IPS-11a (cell line): ENCODE data around the gene CCDC92B.

Source experiments
- H3K4me3 ChIP-seq: one replicate; pipeline ENCODE4 v1.5.1; 2013; ENCODE audit warnings: low read depth, low read length, control low read depth

The CCDC92B gene

DNA sequence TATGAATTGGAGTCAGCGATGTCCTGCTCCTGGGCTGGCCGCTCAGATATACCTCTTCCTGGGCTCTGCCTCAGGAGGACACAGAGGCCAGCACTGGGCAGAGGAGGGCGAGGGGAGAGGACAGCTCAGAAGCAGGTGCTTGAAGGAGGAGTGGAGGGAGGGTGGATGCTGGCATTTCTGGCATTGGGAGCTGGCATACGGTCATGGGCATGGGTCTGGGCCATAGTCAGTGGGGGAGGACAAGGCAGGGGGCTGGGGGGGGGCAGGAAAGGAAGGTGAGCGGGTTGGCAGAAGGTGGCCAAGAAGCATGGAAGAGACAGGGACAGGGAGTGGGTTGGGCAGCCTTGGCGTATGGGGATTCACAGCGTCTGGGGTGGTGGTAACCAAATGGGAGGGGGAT, 30.1 kb upstream of the CCDC92B start:
- no peak overlapping the region for H3K4me3 ChIP-seq

DNA sequence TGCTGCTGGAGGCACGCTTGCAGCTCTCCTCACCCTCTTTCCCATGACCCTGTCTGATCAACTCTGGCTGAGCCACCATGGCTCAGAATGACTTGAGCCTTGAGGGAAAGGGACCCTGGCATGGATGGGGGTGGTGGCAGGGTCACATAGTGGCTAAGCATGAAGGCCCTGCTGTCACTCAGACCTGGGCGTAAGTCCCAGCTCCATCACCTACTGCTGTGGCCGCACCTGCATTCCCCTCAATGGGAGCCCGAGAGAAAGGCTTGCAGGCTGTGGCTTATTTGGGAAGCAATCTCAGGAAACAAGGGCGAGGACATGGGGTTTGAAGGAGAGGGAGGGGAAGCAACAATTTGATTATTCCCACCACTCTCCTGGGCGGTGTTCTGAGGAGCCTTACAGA, 29.0 kb upstream of the CCDC92B start:
- no peak overlapping the region for H3K4me3 ChIP-seq

DNA sequence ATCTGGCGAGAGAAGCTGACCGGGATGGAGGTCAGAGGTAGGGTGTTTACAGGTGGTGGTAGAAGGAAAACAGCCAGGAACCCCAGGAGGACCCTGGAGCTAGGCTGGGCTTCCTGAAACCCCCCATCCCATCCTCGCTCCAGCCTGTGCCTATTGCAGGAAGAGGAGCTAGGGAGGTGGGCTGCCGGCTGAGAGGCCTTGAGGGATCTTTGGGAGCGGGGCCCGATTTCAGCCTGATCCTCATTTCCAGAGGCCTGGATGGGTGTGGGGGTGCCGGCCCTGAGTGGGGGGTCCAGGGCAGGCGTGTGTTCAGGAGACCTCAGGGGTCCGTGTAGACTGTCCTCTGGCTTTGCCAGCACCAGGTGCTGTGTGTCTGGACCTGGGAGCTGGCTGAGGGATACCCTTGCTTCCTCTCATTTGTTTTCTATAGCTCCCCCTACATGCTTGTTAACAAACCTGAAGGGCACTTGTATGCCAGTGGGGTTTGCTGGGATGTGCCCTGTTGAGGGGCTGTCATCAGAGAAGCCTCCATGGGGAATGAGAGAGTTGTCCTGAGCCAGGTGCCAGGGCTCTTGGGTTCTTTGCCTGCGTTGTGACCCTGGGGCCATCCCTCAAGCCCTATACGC, 27.9 kb upstream of the CCDC92B start:
- H3K4me3 ChIP-seq: peak overlapping the region; percentile 81

DNA sequence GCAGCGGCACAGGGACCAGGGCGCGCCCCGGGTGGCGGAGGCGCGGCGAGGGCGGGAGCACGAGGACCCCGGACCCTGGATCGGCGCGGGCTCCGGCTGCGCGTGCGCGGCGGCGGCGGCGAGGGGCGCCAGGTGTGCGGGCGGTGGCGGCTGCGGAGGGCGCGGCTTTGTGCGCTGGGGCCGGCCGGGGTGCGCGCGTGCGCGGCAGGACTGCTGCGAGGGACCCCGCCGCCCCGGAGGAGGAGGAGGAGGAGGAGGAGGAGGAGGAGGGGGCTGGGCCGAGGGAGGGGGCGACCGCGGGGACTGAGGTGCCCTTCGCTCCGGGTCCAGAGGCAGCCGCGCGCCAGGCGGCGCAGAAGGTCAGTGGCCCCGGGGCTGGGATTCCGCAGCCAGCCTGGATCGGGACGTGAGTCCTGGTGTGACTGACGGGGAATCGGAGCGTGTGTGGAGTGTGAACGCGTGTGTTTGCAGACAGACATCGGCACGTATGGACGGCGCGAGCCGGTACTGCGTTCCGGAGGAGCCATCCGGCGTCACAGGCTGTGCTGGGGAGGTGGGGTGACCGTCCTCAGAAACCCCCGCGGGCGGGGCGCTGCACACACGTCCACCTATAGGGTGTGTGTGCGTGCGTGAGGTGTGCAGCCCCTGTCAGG, 27.3 kb upstream of the CCDC92B start:
- peak overlapping the region; percentile 81 for H3K4me3 ChIP-seq

DNA sequence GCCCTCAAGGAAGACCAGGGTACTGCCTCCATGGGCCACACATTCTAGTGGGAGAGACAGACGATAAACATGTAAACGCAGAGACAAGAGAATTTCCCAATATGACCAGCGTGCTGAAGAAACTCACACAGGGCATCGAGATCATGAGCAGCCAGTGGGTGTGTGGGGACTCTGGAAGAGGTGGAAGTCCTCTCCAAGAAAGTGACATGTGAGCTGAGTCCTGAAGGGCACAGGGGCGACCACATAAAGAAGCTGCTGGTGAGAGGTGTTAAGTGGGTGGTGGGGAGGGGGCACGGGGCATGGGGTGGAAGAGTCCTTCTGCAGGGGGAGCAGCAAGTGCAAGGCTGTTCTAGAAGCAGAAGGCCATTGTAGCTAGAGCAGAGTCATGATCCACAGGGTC, 25.8 kb upstream of the CCDC92B start:
- no peak overlapping the region for H3K4me3 ChIP-seq

DNA sequence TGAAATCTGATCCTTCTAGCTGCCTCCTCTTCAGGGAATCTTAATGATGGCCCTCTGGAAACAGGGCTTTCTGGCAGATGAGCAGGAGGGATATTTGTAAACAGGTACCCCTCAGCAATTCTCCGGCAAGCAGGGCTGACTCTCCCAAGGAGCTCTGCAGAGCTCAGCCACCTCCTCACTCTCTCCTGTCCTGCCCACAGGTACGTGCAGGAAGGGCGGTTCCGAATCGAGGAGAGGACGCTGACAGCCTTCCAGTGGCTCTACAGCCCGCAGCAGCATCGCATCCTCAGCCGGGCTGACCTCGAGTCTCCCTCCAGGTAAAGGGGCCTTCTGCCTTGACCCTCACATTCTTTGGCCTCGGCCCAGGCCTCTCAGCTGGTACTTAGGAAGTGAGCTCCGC, 20.7 kb upstream of the CCDC92B start:
- no peak overlapping the region for H3K4me3 ChIP-seq

DNA sequence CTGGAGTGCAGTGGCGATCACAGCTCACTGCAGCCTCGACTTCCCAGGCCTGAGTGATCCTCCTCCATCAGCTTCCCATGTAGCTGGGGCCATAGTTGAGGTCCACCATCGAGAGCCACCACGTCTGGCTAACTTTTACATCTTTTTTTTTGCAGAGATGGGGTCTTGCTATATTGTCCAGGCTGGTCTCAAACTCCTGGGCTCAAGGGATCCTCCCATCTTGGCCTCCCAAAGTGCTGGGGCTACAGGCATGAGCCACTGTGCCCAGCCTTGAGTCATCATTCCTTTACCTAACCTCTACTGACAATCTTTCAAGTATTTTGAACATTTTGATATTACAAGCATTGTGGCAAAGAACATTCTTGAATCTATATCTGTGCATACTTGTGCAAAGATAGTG, 9.4 kb upstream of the CCDC92B start:
- H3K4me3 ChIP-seq: no peak overlapping the region

DNA sequence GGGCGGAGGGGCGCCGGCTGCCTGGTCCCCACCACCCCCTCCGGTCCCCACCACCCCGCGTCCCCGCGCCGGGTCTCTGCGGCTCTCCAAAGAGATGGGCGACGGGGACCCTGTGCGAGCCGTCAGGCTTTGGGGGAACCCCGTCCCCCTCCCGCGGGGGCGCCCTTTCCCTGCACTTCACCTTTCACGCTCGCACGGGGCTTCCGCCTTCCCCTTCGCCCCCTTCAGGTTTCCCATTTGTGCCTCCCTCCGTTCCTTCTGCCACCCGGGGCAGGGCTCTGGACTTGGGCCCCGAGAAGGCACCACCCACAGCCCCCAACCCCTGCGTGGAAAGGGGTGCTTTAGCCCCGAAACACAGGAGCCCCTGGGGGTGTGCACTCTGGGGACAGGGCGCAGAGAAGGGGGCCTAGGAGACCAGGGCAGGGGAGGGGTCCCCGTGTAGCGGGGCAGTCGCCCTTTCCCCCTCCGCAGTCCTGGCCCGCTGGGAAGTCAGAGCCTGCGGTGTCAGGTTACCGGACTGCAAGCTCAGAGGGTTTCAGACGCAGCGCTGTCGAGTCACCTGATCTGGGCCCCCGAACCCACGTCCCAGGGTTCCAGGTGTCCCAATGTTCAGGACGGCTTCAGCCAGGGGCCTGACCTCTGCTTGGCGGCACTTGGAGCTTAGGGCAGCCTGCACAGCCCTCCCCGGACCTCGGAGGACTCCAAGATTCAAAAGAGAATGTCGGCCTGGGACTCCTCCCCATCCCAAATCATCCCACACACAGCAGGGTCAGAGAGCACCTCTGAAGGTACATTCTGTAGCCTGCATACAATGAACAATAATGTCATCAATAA, 6.7 kb upstream of the CCDC92B start:
- peak overlapping the region; percentile 48 for H3K4me3 ChIP-seq

DNA sequence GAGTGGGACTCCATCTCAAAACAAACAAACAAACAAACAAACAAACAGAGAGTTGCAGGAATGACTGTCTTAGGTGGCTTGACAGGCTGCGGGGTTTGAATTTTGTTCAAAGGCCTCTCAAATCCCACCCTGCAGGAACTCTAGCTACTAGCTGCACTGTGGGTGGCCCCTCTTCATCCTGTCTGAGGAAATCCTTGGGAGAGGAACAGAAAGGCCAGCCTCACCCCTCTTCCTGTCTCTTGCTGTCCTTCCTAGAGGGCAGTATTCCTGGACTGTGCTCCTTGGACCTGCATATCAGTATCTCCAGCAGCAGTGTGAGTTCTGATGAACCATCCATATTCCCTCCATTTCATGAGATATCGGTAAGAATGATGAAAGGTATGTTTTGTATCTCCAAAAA, 2.0 kb upstream of the CCDC92B start:
- no peak overlapping the region for H3K4me3 ChIP-seq

DNA sequence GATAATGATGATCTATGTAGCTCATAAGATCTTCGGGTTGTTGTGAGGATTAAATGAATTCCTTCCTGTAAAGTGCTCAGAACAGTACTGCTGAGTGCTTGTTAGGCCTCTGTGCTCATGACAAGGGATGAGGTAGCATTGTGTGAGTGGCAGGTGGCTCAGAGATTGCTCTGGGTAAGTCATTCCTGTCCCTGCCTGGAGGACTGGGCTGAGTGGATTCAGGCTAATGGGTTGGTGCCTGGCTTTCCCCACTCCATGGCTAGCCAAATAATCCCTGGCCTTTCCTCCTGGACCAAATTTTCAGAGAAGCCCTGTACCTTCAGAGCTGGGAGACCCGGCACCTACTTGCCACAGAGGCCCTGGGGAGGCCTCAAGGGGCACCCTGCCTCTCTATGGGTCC, 1.3 kb upstream of the CCDC92B start:
- no peak overlapping the region for H3K4me3 ChIP-seq

DNA sequence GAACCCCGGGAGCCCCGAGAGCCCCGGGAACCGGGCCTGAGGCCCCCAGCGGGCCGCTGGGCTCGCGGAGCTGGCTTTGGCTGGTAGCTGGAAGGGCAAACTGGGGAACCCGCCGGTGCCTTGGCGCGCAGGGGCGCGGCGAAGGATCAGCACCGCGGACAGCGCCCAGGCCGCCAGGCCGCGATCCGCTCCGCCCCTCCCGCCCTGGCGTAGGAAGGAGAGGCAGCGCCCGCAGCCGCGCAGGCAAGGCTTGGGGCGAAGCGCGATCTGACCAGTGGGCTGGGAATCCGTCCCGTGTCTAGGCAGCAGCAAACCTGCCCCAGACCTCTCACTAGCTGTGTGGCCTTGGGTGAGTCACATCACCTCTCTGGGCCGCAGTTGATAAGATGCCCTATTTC, 331 bp upstream of the CCDC92B start:
- peak overlapping the region; percentile 8 for H3K4me3 ChIP-seq

DNA sequence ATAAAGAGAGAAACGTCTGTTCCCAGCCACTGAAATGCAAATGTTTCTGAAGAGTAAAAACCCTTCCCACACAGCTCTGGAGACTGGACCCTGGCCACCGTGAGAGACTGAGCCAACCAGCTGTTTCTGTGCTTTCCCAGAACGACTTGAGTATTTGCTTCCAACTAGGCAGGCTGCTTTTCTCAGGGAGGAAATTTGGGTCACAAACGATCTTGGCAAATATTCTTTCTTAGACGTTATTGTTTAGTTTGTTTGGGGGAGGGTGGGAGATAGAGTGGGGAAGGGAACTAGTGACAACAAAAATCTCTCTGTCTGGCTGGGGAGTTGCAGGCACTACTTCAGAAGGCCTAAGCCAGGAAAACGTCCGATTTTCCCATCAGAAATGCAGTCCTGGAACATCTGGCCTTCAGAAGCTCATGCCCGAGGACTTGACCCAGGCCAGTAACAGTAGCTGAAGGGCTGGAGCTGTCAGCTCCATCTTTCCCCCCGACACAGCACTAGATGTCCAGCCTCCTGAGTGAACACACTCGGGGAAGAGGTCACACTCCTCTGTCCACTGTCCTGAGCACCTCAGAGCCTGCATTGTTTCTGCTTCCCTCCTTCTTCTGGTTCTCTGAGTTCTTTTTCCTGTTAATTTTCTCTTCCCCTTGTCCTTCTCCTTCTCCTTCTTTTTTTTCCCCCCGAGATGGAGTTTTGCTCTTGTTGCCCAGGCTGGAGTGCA, 4.0 kb downstream of the CCDC92B start:
- H3K4me3 ChIP-seq: no peak overlapping the region

DNA sequence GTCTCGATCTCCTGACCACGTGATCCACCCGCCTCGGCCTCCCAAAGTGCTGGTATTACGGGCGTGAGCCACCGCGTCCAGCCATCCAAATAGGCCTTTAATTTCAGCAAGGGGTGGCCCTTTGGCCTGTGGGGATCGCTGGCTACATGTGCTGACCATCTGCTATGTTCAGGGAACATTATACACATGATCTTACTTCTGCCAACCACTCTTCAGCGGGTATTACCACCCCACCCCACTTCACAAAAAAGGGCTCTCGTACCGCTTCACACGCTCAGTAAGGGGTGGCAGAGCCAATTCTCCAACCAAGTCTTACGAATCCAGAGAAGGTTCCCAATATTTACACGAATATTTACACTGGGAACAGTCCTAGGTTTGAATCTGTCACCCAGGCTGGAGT, 11.8 kb downstream of the CCDC92B start:
- no peak overlapping the region for H3K4me3 ChIP-seq

DNA sequence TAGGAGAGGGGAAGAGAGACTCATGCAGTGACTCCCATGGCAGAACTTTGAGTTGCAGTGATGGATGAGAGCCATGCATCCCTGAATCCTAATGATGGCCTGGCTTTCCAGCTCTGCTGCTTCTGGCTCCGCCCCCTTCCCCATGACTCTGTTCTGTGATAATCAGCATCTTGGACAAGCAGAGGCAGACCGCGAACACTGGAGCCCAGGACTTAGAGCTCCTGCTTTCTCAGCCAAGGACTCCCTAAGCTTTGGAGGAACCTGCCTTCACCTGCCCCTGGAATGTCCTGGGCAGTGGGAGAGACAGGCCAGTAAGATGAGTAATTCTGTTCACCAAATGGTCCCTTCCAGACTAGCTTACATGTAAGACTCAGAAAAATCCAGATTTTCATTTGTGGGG, 12.5 kb downstream of the CCDC92B start:
- no peak overlapping the region for H3K4me3 ChIP-seq

DNA sequence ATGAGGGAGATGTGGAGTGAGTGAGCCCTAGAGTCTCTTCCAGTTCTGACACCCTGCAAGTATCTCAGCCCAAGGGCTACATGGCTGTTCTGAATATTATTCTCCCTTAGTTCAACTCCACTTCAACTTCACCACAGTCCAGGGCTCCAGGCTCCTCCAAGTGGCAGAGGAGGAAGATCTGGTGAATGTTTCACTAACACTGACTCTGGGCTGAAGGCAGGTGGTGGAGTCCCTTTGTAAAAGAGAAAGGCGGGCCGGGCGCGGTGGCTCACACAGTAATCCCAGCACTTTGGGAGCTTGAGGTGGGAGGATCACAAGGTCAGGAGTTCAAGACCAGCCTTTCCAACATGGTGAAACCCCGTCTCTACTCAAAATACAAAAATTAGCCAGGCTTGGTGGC, 13.6 kb downstream of the CCDC92B start:
- no peak overlapping the region for H3K4me3 ChIP-seq

DNA sequence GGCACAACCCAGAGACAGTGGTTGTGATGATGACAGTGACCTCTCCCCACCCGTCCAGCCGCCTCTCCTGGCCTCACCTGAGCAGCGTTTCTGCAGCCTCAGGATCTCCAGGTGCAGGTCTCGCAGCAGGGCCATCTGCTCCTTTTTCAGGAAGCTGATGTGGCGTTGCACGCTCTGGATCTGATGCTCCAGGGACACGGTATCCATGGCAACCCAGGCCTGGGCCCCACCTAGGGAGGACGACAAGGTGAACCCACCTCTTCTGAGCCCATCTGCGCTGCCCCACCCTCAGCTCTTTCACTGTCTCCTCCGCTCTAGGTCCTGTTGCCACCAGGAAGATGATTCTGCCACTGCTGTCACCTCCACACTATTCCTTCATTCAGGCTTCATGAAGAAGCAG, 14.5 kb downstream of the CCDC92B start:
- H3K4me3 ChIP-seq: no peak overlapping the region

DNA sequence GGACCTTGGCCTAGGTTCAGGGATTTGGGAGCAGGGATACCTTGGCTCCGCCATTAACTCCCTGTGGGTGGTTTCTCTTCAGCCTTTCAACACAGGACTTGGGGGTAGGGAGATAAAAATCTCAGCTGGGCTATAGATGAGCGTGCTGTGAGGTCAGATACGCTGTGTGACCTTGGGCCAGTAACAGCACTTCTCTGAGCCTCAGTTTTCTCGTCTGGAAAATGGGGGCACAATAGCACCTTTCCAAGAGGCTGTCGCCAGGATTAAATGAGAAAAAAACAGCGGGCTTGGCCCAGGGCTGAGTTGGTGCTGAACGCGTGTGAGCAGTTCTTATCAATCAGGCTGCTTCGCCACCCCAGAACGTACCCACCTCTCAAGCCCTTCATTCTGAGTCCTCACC, 17.6 kb downstream of the CCDC92B start:
- no peak overlapping the region for H3K4me3 ChIP-seq

DNA sequence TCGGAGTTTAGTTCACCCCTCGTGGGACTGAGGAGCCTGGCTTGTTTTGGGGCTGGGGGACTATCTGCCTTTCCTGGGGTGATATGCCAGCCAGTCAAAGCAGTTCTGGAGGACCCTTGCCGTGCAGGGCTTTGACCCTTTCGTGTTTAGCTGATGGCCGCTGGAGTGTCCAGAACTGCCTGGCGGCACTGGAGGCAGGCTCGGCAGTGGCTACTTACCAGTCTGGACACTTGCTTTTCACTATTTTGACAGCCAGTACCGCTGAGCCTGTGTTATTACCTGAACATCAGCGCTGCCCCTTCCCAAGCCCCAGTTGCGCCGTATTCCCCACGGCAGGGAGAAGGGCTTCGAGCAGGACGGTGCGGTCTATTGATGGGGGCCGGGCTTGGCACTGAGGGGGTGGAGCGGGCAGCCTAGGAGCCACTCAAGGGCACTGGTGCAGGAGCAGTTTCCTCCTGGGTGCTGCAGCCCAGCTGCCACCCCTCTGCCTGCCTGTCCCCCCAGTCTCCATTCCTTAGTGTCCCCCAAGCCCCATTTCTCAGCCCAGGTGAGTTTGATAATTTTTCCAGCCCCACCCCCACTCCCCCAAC, 18.6 kb downstream of the CCDC92B start:
- H3K4me3 ChIP-seq: no peak overlapping the region

DNA sequence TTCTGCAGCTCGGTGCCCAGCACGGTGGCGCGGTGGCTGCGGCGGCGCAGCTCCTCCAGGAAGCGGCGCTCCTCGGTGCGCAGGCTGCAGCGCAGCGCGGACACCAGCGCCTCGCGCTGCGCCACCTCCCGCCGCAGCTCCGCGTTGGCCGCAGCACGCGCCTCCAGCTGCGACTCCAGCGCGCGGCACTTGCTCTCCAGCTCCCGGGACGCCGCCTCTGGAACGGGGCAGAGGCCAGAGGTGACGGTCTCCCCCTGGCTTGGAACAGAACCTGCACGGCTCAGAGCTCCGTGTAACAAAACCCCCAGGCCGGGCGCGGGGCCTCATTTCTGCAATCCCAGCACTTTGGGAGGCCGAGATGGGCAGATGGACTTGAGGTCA, 24.7 kb downstream of the CCDC92B start:
- peak overlapping the region; percentile 29 for H3K4me3 ChIP-seq

DNA sequence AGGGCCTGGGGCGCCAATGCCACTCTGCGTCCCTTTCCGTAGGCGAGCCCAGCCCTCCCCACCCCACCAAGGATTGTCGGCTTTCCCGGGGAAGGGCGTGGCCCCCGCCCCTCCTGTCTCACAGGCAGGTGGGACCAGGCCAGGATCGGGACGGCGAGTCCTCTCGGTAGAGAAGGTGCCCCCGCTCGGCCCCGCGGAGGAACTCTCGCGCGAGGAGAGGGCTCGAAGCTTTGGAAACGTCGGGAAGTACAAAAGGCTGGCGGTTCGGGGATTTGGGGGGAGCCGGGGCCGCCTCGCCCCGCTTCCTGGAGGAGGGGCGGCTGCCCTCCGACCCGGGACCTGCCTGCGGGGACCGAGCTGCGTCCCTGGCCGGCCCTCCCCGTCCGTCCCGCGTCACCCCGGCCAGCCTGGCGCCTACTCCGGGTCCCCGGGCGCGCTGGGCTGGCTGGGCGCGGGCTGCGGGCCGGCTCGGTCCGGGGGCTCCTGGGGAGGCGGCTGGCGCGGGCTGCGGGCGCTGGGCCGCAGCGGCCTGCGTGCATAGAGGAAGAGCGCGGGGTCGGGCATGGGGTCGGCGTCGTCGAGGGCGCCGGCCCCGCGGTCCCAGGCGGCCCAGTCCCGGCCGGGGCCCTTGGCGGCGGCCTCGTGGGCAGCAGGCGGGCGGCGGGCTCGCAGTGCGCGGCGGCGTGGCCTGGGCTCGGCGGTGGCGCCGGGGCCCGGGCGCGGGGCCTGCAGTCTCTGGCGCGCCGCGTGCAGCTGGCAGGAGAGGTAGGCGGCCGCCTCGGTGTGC, 25.3 kb downstream of the CCDC92B start:
- peak overlapping the region; percentile 29 for H3K4me3 ChIP-seq
